K562 (cell line): Measurements from ENCODE around the gene HIVEP1. TPM values are rescaled to one million over a fixed set of nuclear protein-coding genes. Genes with fewer than 3 reads are reported as not detected.

Experiments used
- ATAC-seq: fragments of 200-7000 bp; cut with Tn5 transposase; 3 replicates; pipeline ENCODE4 v1.9.1; 2020; ENCODE audit warnings: moderate library complexity
- BruUV-seq: library from RNA; stranded (reverse); fragments of 400-500 nt; replicated peaks from 2 replicates; lab custom pipeline; 2021; lab: Mats Ljungman, UMichigan
- CTCF ChIA-PET: fragments of 300-600 bp; formaldehyde crosslinking; extraction: SDS; loops from one replicate; lab custom pipeline; 2021; ENCODE audit warnings: low intra/inter-chr PET ratio; lab: Yijun Ruan, JAX
- POLR2A ChIA-PET: fragments of 300-600, 350-650 bp; sonication (Branson Sonifier 250); formaldehyde crosslinking; extraction: SDS; loops from one replicate; lab custom pipeline; 2021; ENCODE audit warnings: antibody characterized with exemption, inconsistent platforms; lab: Yijun Ruan, JAX
- DNase-seq, 4 experiments: peaks; one replicate each; pipeline versions ENCODE4 v3.0.0 to v3.0.0-alpha.2; 2011 to 2018; ENCODE audit warnings: low spot score in 3 of 4, mixed read lengths in 3 of 4; ENCODE audit errors: extremely low read depth in 1 of 4
- FAIRE-seq: peaks from 2 replicates; lab custom pipeline; 2011; peaks lifted over from hg19 to GRCh38; lab: Jason Lieb, UNC
- H2AFZ ChIP-seq: 2 replicates; pipeline ENCODE4 v1.6.0; 2011; ENCODE audit warnings: low read depth, low read length, control low read depth, inconsistent platforms
- H3K27ac ChIP-seq: fragments of 200-600 bp; 3 replicates; pipeline ENCODE4 v1.8.0; 2011; ENCODE audit warnings: low read depth, mild to moderate bottlenecking, control low read depth, inconsistent platforms, low read length, moderate library complexity, mixed read lengths; ENCODE audit errors: extremely low read depth
- H3K27me3 ChIP-seq, 2 experiments: fragments of 300-600 bp in 1 of 2; 2 replicates in 1 of 2; 3 replicates in 1 of 2; pipeline versions ENCODE4 v1.6.0 to v1.8.0; 2011; ENCODE audit warnings: inconsistent platforms in 2 of 2, low read length in 2 of 2, mild to moderate bottlenecking in 1 of 2, mixed read lengths in 1 of 2, moderate library complexity in 1 of 2; ENCODE audit not compliant: control insufficient read depth in 2 of 2, insufficient read depth in 2 of 2
- H3K36me3 ChIP-seq: fragments of 300-600 bp; 3 replicates; pipeline ENCODE4 v1.8.0; 2011; ENCODE audit warnings: mild to moderate bottlenecking, low read length, inconsistent platforms; ENCODE audit not compliant: control insufficient read depth, insufficient read depth
- H3K4me1 ChIP-seq, 2 experiments: fragments of 200-600 bp in 1 of 2; replicated peaks in 1 of 2; 2 replicates in 1 of 2; 3 replicates in 1 of 2; pipeline versions ENCODE4 v1.5.1 to v1.8.0; 2011; ENCODE audit warnings: inconsistent platforms in 2 of 2, low read length in 2 of 2, mild to moderate bottlenecking in 1 of 2, mixed read lengths in 1 of 2, moderate library complexity in 1 of 2; ENCODE audit not compliant: control insufficient read depth in 2 of 2, insufficient read depth in 2 of 2
- H3K4me2 ChIP-seq: 2 replicates; pipeline ENCODE4 v1.6.1; 2011; ENCODE audit warnings: low read length, control low read depth, inconsistent platforms, mixed read lengths; ENCODE audit not compliant: insufficient read depth
- H3K4me3 ChIP-seq: fragments of 200-600 bp; sonication (generic), shearing (Covaris generic); 2 replicates; pipeline ENCODE4 v1.5.1; 2016; ENCODE audit warnings: control low read depth, inconsistent platforms
- H3K79me2 ChIP-seq: fragments of 200-600 bp; 3 replicates; pipeline ENCODE4 v1.8.0; 2011; ENCODE audit warnings: low read length, inconsistent platforms; ENCODE audit not compliant: control insufficient read depth, insufficient read depth
- H3K9ac ChIP-seq, 2 experiments: 2 replicates each; pipeline versions ENCODE4 v1.6.0 to v1.6.1; 2011; ENCODE audit warnings: low read depth in 2 of 2, low read length in 2 of 2, control low read depth in 1 of 2, inconsistent platforms in 1 of 2, mild to moderate bottlenecking in 1 of 2, mixed read lengths in 1 of 2; ENCODE audit not compliant: insufficient read depth in 1 of 2
- H3K9me1 ChIP-seq: one replicate; pipeline ENCODE4 v1.6.0; 2011; ENCODE audit warnings: inconsistent platforms, mild to moderate bottlenecking, low read length, moderate library complexity; ENCODE audit not compliant: control insufficient read depth, insufficient read depth
- H3K9me3 ChIP-seq: replicated peaks from 2 replicates; pipeline ENCODE4 v1.5.1; 2011; ENCODE audit warnings: low read depth, low read length, inconsistent platforms; ENCODE audit not compliant: control insufficient read depth, insufficient read depth
- H4K20me1 ChIP-seq: replicated peaks from 2 replicates; pipeline ENCODE4 v1.6.1; 2011; ENCODE audit warnings: low read length, inconsistent platforms, mixed read lengths; ENCODE audit not compliant: control insufficient read depth, insufficient read depth
- CTBP1 ChIP-seq: fragments of 450-650 bp; IDR thresholded peaks from 2 replicates; pipeline ENCODE4 v1.6.1; 2016; ENCODE audit warnings: borderline replicate concordance
- FOSL1 ChIP-seq: fragments of 200-800 bp; sonication (Bioruptor generic); conservative IDR thresholded peaks from 2 replicates; pipeline ENCODE4 v1.6.1; 2016; ENCODE audit warnings: missing genetic modification characterization, missing compliant biosample characterization
- IRF1 ChIP-seq: sonication (generic); formaldehyde crosslinking; IDR thresholded peaks from 2 replicates; pipeline ENCODE4 v1.8.0; 2022; ENCODE audit warnings: missing genetic modification reagents, mild to moderate bottlenecking, borderline replicate concordance
- PHB2 ChIP-seq: fragments of 450-650 bp; IDR thresholded peaks from 2 replicates; pipeline ENCODE4 v1.6.1; 2017; ENCODE audit warnings: low read depth
- POLR2B ChIP-seq: fragments of 450-650 bp; IDR thresholded peaks from 2 replicates; pipeline ENCODE4 v1.6.1; 2018; ENCODE audit warnings: low read depth; ENCODE audit not compliant: partially characterized antibody
- ZNF316 ChIP-seq: fragments of 450-650 bp; IDR thresholded peaks from 2 replicates; pipeline ENCODE4 v1.6.1; 2016
- WGBS: fragments of 100-300 bp; shearing (Covaris generic); methylation state at CpG from one replicate; pipeline ENCODE4 v1.1.6; 2016; ENCODE audit warnings: low coverage, mixed read lengths; ENCODE audit not compliant: insufficient coverage; ENCODE audit errors: missing lambda C conversion rate; 5-methylcytosine and 5-hydroxymethylcytosine counted together
- in situ Hi-C: fragments of 300-500 bp; cut with MboI; formaldehyde crosslinking; loops from 4 replicates; pipeline ENCODE4 v1.15.0; 2018; ENCODE audit warnings: inconsistent platforms, mixed read lengths
- intact Hi-C: fragments of 100-400 bp; cut with micrococcal nuclease; formaldehyde crosslinking; loops from 2 replicates; pipeline ENCODE4 v1.14.2; 2022
- polyA plus RNA-seq, 8 experiments: library from polyadenylated mRNA; depleted of rRNA in 4 of 8; stranded (reverse) in 5 of 8; unstranded in 3 of 8; fragments of >200 nt; fragmentation: Nextera tagmentation in 2 of 8; fragmentation: Illumina TruSeq in 1 of 8; extraction: Ambion mirVana in 2 of 8; extraction: Trizol in 1 of 8; gene quantifications; 2 replicates each; pipeline versions ENCODE4 v1.2.1 to v1.2.3, GENCODE V29; 2011 to 2014; ENCODE audit warnings: inconsistent platforms in 1 of 8, missing spikeins in 1 of 8
- total RNA-seq, 7 experiments: library from RNA; depleted of rRNA in 6 of 7; stranded (reverse); fragments of >200 nt in 6 of 7; fragmentation: Illumina TruSeq in 2 of 7; extraction: Trizol in 2 of 7; gene quantifications; 2 replicates each; pipeline versions ENCODE4 v1.2.1 to v1.2.3, GENCODE V29; 2011 to 2021; ENCODE audit warnings: low replicate concordance in 1 of 7

HIVEP1 gene
- total and polyA plus RNA-seq, 9 of the 15 experiments (the other 6 are each of a cell fraction or from before 2014, with no cell fraction given), result 6.0 to 33.3 (median 21.7) TPM

GRCh38 chr6:12077021-12077710, 65.1 kb downstream of the HIVEP1 start:
- WGBS, result 71% methylated on average over 9 of the region's 9 CpGs
- no peak overlapping the region for H3K9ac ChIP-seq
- no TSS peak for BruUV-seq
- H3K4me3 ChIP-seq, result no peak overlapping the region
- H3K9me1 ChIP-seq, result no peaks in the 10 kb centered on the region
- intact Hi-C loops (loop anchor here (2.0 to 5.0 kb wide), 3 partner anchors 65 to 376 kb away; partner anchors contain the start of gene HIVEP1), in situ Hi-C loops (no loop called here)
- no peak overlapping the region for H2AFZ ChIP-seq
- no peaks in the 10 kb centered on the region for H3K27me3 ChIP-seq
- peaks cover 96% of the 10 kb centered on the region for H3K79me2 ChIP-seq
- DNase-seq, result no peak
- no peaks in the 10 kb centered on the region; the same call in none of the 2 replicates for H4K20me1 ChIP-seq
- peaks cover 0 to 8% of the 10 kb centered on the region in 2 experiments; a peak in 3 of 5 replicates for H3K4me1 ChIP-seq
- H3K36me3 ChIP-seq, result peaks cover 18% of the 10 kb centered on the region; the same call in 2 of the 3 replicates
- ATAC-seq, result no peak
- H3K27ac ChIP-seq, result no peak overlapping the region
- H3K4me2 ChIP-seq, result no peak overlapping the region
- FAIRE-seq, result no peak
- POLR2A ChIA-PET, result interaction anchor here (0.6 kb wide), 1 partner anchor 69 kb away, joined by 3 read pairs; no protein-coding TSS in a partner anchor
- peak; percentile 52 for TF ChIP-seq FOSL1 (tag)
- TF ChIP-seq PHB2, result no peak
- H3K9me3 ChIP-seq, result no peaks in the 10 kb centered on the region
- CTCF ChIA-PET, result no interaction called here

GRCh38 chr6:12078014-12078413, 65.9 kb downstream of the HIVEP1 start:
- no peaks in the 10 kb centered on the region for H3K27me3 ChIP-seq
- no peak overlapping the region for H2AFZ ChIP-seq
- no TSS peak for BruUV-seq
- peaks cover 18% of the 10 kb centered on the region; the same call in 2 of the 3 replicates for H3K36me3 ChIP-seq
- TF ChIP-seq POLR2B, result no peak
- TF ChIP-seq CTBP1, result no peak
- TF ChIP-seq ZNF316, result 0 out of 2 replicates have a peak, but pooled peaks have one; percentile 34
- TF ChIP-seq IRF1 (CRISPR knock-in tag), result no peak
- no peak for DNase-seq
- no peaks in the 10 kb centered on the region for H3K9me3 ChIP-seq
- POLR2A ChIA-PET, result no interaction called here
- no peak overlapping the region for H3K27ac ChIP-seq
- H4K20me1 ChIP-seq, result no peaks in the 10 kb centered on the region; the same call in none of the 2 replicates
- CTCF ChIA-PET, result no interaction called here
- H3K9me1 ChIP-seq, result no peaks in the 10 kb centered on the region
- no peak overlapping the region for H3K4me3 ChIP-seq
- H3K9ac ChIP-seq, result no peak overlapping the region
- no peak overlapping the region for H3K4me2 ChIP-seq
- peaks cover 96% of the 10 kb centered on the region for H3K79me2 ChIP-seq
- H3K4me1 ChIP-seq, result peaks cover 0 to 8% of the 10 kb centered on the region in 2 experiments; a peak in 3 of 5 replicates
- intact Hi-C loops, result loop anchor here (5.0 kb wide), 2 partner anchors 66 to 146 kb away; partner anchors contain the start of gene HIVEP1
- in situ Hi-C loops, result no loop called here
- ATAC-seq, result no peak
- no peak for FAIRE-seq
- WGBS, result 88% methylated on average over 5 of the region's 5 CpGs
